HG03378 (cell line): ENCODE results near the gene PRSS50.
A peak's percentile ranks its signal among the peaks of the same experiment; 100 is the strongest.

Experiments
- ATAC-seq: cut with Tn5 transposase; IDR thresholded peaks from one replicate; pipeline ENCODE4 v1.9.1; 2021; ENCODE audit warnings: mild to moderate bottlenecking, moderate library complexity; ENCODE audit not compliant: unreplicated experiment

The PRSS50 gene

GRCh38 chr3:46725621-46726314 lies 8.1 kb upstream of the PRSS50 start:
- no peak for ATAC-seq

GRCh38 chr3:46724424-46724823 lies 6.8 kb upstream of the PRSS50 start:
- ATAC-seq, result no peak

- no peak for ATAC-seq
Measured at GRCh38 chr3:46722443-46722842, 4.8 kb upstream of the PRSS50 start.

DNA sequence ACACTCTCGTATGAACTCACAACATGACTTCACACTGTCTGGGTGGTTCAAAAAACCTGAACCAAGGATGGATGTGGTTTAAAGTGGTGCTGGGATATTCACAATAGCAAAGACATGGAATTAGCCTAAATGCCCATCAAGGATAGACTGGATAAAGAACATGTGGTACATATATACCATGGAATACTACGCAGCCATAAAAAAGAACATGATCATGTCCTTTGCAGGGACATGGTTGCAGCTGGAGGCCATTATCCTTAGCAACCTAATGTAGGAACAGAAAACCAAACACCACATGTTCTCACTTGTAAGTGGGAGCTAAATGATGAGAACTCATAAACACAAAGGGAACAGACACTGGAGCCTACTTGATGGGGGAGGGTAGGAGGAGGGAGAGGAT lies 3.3 kb upstream of the PRSS50 start:
- no peak for ATAC-seq

GRCh38 chr3:46719735-46720271 lies 2.1 kb upstream of the PRSS50 start:
- no peak for ATAC-seq

GRCh38 chr3:46719044-46719565 lies 1.4 kb upstream of the PRSS50 start:
- ATAC-seq, result no peak

GRCh38 chr3:46716461-46717441 lies 918 bp downstream of the PRSS50 start:
- no peak for ATAC-seq

GRCh38 chr3:46715507-46716175 lies 2.0 kb downstream of the PRSS50 start:
- ATAC-seq, result no peak

DNA sequence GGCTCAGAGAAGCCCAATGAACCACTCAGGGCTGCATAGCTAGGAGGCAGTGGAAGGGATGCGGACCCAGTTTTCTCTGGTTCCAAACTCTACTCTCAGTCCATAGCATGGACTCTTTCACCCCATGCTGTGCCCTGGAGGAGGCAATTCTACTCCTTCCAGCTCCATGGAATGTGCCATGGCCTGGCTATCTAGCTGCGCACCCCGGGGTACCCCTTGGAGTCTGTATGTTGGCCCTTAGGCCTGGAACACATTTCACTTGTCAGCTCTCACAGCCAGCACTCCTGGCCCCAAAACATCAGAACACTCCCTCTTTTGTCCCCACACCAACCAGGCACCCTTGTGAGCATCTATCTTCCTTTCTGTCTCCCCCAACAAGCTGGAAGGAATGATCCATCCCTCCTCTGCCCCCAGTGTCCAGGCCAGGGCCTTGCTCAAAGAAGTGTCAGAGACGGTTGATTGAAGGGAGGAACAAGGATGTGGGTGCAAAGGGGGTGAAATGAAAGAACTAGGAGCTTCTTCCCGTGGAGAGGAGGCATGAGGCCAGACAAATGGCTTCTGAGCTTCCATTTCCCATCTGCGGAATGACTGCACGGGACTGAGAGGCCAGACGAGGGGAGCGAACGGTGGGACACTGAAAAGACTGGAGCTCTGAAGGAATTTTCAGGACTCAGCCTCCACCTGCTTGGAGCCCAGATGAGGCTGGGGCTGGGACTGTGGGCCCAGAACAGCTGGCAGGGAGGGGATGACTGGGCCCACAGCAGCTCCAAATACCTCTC lies 2.8 kb downstream of the PRSS50 start:
- ATAC-seq, result no peak

GRCh38 chr3:46713898-46714552 lies 3.6 kb downstream of the PRSS50 start:
- ATAC-seq, result peak; percentile 69

DNA sequence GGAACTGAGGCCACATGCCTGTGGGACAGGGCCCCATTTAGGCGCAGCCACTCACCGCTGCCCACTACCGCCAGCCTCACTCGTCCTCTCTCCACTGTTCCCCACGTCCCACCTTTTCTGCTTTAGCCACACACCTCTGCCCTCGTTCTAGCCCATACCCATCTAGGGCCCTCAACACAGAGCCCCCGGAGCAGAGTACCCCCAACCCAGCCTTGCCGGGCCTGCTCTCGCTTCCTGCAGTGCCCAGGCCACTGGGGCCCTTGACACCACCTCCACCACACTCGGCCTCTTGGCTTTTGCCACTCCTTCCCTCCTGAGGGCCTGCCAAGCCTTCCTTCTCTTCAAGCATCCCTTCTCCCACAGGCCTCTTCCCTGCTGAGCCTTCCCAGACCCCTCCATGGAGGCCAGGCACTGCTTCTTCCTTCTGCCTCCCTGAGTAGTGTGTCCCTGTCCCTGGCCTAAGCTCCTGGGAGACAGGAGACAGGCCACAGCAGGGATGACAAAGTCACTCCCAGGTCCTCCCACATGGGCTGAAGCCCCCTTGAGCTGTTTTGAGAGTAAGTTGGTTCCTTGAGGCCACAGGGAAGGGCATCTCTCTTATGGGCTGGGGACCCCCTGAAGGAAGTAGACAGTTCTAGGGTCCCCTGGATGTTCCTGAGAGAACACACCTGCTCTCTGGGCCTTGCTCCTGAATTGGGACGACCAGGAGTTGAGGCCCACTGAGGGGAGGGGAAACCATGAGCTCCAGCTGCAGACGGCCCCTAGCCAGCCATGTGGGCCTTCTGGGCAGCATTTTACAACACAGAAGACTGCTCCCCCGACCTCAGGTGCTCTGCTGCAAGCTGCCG lies 4.4 kb downstream of the PRSS50 start:
- no peak for ATAC-seq

DNA sequence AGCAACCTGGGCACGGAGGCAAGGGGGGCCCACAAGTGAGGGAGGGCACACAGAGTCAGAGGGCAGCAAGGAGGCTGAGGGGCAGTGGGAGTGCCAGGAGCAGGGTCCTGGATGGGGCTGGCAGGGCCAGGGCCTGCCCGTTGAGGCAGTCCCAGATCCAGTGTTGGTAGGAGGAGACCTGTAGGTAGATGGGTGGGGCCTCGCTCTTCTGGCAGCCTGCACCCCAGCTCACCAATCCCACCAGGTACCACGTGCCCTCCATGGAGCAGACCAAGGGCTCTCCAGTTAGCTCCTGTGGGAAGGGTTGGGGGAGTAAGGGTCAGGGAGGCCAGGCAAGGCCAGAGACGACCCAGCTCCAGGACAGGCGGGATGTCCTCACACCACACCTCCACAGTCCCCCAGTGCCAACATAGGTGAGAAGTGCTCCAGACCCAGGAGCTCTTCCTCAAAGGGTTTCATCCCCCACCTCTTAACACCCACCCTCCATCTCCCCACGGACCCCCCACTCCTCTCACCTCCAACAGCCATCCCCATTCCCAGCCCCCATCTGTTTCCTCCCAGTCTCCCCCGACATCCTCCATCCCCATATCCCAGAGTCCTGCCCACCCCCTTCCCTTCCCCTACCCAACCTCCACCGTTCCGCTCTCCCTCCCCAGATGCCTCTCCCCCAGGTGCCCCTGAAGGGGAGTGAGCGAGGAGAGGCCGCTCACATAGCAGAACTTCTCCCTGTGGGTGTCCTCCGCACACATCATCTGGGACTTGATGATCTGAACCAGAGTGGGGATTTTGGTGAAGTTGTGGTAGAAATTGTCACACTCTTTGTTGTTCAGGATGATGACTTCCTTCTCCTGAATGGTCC lies 5.2 kb downstream of the PRSS50 start:
- no peak for ATAC-seq

DNA sequence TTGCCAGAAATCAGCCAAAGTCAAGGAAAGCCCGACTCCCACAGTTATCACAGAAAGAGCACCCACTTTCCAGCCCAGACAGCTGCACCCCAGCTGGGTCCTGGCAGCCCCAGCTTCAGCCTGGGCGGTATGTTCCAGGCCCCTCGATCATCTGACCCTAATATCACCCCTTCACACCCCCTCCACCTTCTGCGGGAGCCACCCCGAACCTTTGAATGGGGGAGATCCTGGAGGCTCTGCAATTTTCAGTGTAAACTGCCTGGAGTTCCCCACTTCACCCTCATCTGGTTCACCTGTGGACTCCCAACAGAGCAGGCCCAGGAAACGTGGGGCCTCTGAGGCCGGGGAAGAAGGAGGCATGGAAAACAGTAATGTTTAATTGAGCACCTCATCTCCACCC lies 5.9 kb downstream of the PRSS50 start:
- no peak for ATAC-seq

GRCh38 chr3:46711305-46711704 lies 6.4 kb downstream of the PRSS50 start:
- no peak for ATAC-seq

- no peak for ATAC-seq
Measured at GRCh38 chr3:46710671-46711295, 6.9 kb downstream of the PRSS50 start.

DNA sequence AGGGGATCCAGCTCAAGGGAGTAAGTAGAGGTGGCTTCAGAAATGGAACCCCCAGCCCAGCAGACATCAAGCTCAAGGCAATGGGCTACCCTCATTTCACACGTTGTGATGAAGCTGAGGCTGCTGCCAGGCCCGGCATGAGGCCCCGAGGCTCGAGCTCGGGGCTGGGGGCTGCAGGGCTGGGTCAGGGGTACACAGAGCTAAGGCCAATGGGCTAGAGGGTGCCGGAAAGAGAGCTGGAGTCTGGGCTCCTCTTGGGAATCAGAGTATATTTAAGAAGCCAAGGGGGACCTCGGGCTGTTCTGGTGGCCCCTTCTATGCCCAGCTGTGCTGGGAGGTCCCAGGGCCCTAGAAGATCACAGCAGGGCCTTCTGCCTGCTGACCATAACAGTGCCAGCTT lies 7.4 kb downstream of the PRSS50 start:
- no peak for ATAC-seq

- no peak for ATAC-seq
Measured at GRCh38 chr3:46709721-46710120, 7.9 kb downstream of the PRSS50 start.
